HG03066 (cell line): ENCODE measurements around the gene DIDO1.

ENCODE experiments used
- ATAC-seq: cut with Tn5 transposase; IDR thresholded peaks from one replicate; pipeline ENCODE4 v1.9.1; 2021; ENCODE audit warnings: low read depth; ENCODE audit not compliant: unreplicated experiment

The DIDO1 gene

GRCh38 chr20:62898093-62898964 is 28.0 kb downstream of the DIDO1 start:
- ATAC-seq: no peak

DNA sequence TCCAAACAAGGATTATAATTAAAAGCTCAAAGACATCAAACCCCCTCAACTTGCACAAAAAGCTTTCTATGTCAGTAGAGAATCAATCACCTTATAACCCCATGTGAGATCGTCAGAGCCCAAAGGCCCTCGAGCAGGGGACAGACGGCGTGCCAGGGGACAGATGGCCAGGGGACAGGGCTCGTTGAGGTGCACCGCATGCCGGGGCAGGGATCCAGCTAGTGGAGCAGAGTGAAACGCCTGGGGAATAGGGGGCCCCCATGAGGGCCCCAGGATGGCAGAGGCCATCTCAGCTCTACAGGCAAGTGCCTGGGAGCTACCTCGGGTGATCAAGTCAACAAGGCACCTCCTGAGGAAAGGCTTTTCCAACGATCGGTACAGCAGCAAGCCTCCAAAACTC is 28.6 kb downstream of the DIDO1 start:
- no peak for ATAC-seq

DNA sequence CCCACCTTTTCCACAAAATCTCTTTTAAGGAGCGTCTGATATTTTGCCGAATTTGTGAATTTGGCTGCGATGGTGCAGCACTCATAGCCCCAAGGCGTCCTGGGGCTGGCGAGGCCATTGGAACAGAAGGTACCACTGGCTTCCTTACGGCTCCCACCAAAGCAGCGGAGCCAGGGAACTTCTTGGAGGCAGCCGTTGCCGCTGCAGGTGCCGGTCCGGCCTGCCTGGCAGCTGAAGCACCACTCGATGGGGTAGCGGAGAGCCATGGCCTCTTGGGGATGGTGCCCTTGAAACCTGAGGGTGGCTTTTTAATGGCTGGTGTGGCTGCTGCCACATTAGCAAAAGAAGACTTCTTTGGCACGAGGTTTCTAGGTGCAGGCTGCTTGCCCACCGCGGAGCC is 29.8 kb downstream of the DIDO1 start:
- ATAC-seq: no peak

- no peak for ATAC-seq
Observed at GRCh38 chr20:62895539-62895938, 30.8 kb downstream of the DIDO1 start.

- ATAC-seq: no peak
Observed at GRCh38 chr20:62894261-62894660, 32.0 kb downstream of the DIDO1 start.

GRCh38 chr20:62893700-62894099 is 32.6 kb downstream of the DIDO1 start:
- ATAC-seq: no peak

DNA sequence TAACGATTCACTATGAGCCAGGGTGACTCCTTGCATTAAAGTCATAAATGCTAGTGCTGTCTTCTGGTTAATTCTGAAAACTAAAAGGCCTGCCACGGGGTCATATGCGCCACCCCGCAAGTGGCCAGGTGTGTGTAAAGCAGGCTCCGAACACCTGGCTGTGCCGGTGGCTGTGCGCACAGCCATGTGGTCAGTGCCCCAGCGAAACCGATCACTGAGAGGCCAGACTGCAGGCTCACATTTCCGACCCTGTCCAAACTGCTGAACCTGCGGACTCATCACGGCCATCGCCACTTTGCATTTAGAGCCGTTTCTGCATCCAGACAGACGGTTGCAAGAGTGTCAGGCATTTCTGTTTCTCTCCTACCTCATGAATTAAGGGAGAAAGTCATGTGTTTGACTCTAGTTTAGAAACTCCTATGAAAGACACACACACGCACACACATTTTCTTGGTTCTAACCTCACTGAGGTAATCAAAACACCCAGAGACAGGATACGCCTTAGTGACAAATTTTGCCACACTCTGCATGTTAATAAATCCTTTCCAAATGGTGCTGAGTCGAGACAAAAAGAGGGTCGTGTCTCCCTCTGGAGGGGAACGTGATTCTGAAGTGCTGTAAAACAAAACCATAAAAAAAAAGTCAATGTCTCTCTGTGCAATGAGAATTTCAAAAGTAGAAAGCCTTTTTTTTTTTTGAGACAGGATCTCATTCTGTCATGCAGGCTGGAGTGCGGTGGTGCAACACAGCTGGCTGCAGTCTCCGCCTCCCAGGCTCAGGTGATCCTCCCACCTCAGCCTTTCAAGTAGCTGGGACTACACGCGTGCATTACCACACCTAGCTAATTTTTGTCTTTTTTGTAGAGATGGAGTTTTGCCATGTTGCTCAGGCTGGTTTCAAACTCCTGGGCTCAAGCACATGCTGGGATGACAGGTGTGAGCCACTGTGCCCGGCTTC is 33.7 kb downstream of the DIDO1 start:
- no peak for ATAC-seq

GRCh38 chr20:62891111-62891510 is 35.2 kb downstream of the DIDO1 start:
- ATAC-seq: no peak

DNA sequence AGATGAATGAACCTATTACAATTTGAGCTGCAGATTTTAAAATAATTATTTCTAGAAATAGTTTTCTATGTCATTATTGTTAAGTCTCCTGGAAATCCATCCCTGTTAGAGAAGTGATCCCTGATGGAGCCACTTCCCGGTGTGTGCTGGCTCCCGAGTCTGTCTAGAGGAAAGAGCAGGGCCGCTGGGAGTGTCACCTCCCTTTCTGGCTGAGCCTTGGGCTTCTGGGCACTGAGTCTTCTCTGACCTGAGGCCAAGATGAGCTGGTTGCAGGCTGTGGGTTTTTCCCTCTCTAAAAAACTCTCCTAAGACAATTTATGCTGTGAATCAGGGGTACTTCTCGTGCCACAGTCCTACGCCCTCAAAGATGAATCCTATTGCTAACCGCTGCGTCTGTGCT is 35.9 kb downstream of the DIDO1 start:
- no peak for ATAC-seq

GRCh38 chr20:62889871-62890270 is 36.4 kb downstream of the DIDO1 start:
- no peak for ATAC-seq

GRCh38 chr20:62889411-62889810 is 36.9 kb downstream of the DIDO1 start:
- no peak for ATAC-seq

DNA sequence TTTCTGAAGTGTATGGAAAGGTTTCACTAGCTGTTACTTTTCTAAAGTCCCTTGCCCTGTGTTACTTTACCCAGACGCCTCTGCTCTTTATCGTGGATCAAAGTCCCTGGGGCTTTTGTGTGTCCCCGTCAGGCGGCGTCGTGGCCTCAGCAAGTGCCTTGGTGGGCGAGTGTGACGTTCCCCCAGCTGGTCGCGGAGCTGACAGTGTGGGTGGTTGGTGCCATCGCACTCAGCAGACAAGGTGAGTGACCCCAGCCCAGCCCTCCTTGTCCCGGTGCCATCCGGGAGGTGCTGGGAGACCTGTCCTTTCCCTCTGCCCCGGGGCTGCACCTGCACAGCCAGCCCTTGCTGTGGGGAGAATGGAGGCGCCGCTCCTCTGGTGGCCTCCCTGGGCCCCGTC is 37.4 kb downstream of the DIDO1 start:
- no peak for ATAC-seq

DNA sequence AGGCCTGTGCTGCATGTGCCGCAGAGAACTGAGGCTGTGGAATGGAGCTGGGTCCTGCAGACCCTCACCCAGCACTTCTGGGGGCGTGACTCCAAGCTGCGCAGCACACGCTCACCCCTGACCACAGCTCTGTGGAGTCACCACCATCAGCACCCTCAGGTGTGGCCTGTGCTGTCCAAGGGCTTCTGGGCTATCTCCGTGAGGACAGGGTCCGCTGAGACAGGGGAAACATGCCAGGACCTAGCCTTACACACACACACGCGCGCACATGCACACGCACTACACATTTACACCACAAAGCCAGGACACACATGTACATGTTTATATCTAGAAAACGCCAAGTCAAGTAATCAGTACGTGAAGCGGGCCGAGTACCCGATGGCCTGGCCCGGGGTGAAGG is 37.9 kb downstream of the DIDO1 start:
- no peak for ATAC-seq

GRCh38 chr20:62887860-62888239 is 38.5 kb downstream of the DIDO1 start:
- no peak for ATAC-seq

DNA sequence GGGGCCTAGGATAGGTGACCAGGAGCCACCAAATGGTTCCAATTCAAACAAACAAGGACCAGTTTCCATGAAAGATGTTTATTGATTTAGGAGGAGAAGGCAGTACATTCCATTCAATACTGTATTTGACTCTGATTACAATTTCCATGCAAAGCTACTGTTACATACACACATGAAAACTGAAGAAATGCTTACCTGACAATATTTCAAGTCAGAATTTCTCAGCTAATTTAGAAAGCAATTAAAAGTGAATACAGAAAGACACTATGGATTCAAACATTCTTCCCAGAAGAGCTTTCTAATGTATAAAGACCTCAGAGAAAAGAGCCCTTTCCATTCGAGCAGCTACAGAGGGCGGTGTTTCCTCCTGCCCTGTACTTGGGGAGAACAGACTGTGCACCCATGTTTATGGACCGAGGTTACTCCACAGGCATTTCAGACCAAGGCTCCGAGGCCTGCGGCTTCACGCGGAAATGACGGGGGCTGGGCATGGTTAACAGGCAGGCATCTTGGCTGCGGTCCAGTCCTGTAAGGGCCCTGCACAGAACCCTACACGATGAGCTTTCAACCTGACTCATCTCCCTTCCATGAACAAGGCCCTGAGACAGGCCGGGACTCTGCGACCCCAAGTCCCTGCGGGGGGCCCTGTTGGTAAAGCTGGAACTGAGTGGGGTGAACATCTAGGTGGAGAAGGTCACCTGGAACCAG is 39.0 kb downstream of the DIDO1 start:
- no peak for ATAC-seq

GRCh38 chr20:62886709-62887058 is 39.6 kb downstream of the DIDO1 start:
- ATAC-seq: no peak

- no peak for ATAC-seq
Observed at GRCh38 chr20:62885896-62886708, 40.2 kb downstream of the DIDO1 start.

- no peak for ATAC-seq
Observed at GRCh38 chr20:62885046-62885895, 41.0 kb downstream of the DIDO1 start.

DNA sequence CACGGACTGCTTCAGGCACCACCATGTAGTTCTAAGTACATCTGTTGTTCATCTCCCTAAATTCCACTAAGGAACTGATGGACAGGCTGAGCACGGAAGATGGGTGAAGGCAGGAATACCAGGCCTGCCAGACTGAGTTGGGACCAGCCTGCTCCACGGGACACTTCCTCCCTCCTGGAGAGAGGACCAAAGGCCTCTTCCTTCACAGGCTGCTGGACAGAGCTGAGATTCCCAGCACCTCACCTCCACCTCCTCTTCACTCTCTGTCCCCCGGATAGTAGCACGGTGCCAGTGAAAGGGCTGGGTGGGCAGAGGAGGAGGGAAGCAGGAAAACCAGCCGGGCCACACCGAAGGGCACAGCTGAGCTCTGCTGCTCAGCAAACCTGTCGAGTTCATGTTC is 41.7 kb downstream of the DIDO1 start:
- ATAC-seq: no peak
